ENCODE data around the gene SPPL2B. TPM values are rescaled to one million over a fixed set of nuclear protein-coding genes. Genes with fewer than 3 reads are reported as not detected.

Gene SPPL2B
- total and polyA plus RNA-seq, 10 donors: 40.5 to 111 (median 78.1) TPM

- peaks cover 0 to 40% (median 13%) of the 10 kb centered on the region in 6 donors for H3K4me1 ChIP-seq
- H3K4me3 ChIP-seq: no peak overlapping the region
- peaks cover 0 to 92% (median 48%) of the 10 kb centered on the region in 7 donors for H3K27me3 ChIP-seq (replicated peaks in 1 of 7)
- H3K9me3 ChIP-seq: peaks cover 0 to 7% (median 4%) of the 10 kb centered on the region in 8 donors
- TF ChIP-seq POLR2AphosphoS5 (IDR thresholded peaks at IDR 0.05) (no peak), POLR2A (IDR thresholded peaks at IDR 0.05) (no peak)
- TF ChIP-seq, protein P1, sequence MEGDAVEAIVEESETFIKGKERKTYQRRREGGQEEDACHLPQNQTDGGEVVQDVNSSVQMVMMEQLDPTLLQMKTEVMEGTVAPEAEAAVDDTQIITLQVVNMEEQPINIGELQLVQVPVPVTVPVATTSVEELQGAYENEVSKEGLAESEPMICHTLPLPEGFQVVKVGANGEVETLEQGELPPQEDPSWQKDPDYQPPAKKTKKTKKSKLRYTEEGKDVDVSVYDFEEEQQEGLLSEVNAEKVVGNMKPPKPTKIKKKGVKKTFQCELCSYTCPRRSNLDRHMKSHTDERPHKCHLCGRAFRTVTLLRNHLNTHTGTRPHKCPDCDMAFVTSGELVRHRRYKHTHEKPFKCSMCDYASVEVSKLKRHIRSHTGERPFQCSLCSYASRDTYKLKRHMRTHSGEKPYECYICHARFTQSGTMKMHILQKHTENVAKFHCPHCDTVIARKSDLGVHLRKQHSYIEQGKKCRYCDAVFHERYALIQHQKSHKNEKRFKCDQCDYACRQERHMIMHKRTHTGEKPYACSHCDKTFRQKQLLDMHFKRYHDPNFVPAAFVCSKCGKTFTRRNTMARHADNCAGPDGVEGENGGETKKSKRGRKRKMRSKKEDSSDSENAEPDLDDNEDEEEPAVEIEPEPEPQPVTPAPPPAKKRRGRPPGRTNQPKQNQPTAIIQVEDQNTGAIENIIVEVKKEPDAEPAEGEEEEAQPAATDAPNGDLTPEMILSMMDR (IDR thresholded peaks at IDR 0.05 in 8 of 11, conservative IDR thresholded peaks at IDR 0.05 in 3 of 11): no peak
- no peak overlapping the region for H3K27ac ChIP-seq
- intact Hi-C loops (cut with DNase I; ENCODE audit: low total_unique reads): no loop called here
- 48 to 88% (median 52%) methylated on average over 10 to 17 of the region's 17 CpGs for WGBS, 5 donors
- no peak for DNase-seq
- no peaks in the 10 kb centered on the region for H3K36me3 ChIP-seq
These were observed 18.6 kb upstream of the SPPL2B start for GRCh38 chr19:2309734-2310362.

DNA sequence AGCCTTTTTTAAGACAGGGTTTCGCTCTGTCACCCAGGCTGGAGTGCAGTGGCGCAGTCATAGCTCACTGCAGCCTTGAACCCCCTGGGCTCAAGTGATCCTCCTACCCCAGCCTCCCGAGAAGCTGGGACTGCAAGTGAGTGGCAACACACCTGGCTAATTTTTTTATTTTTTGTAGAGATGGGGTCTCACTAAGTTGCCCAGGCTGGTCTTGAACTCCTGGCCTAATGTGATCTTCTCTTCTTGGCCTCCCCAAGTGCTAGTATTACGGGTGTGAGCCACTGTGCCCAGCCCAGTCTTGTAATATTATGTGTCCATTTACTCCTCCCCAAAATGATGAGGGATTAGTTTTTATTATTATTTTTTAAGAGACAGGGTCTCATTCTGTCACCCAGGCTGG is 17.4 kb upstream of the SPPL2B start:
- Histone ChIP-seq H3K4me3 (no peak overlapping the region), H3K27me3 (replicated peaks in 1 of 7) (peaks cover 0 to 79% (median 48%) of the 10 kb centered on the region in 7 donors), H3K27ac (no peak overlapping the region), H3K36me3 (no peaks in the 10 kb centered on the region), H3K9me3 (peaks cover 0 to 16% (median 13%) of the 10 kb centered on the region in 8 donors), H3K4me1 (peaks cover 1 to 49% (median 21%) of the 10 kb centered on the region in 6 donors)
- no peak for TF ChIP-seq POLR2AphosphoS5 (IDR thresholded peaks at IDR 0.05)
- no peak for TF ChIP-seq POLR2A (IDR thresholded peaks at IDR 0.05)
- TF ChIP-seq, protein P1 (IDR thresholded peaks at IDR 0.05 in 8 of 11, conservative IDR thresholded peaks at IDR 0.05 in 3 of 11): no peak
- no peak for DNase-seq
- intact Hi-C loops (cut with DNase I; ENCODE audit: low total_unique reads): no loop called here
- WGBS, 5 donors: 89 to 98% (median 94%) methylated on average over 4 of the region's 4 CpGs

DNA sequence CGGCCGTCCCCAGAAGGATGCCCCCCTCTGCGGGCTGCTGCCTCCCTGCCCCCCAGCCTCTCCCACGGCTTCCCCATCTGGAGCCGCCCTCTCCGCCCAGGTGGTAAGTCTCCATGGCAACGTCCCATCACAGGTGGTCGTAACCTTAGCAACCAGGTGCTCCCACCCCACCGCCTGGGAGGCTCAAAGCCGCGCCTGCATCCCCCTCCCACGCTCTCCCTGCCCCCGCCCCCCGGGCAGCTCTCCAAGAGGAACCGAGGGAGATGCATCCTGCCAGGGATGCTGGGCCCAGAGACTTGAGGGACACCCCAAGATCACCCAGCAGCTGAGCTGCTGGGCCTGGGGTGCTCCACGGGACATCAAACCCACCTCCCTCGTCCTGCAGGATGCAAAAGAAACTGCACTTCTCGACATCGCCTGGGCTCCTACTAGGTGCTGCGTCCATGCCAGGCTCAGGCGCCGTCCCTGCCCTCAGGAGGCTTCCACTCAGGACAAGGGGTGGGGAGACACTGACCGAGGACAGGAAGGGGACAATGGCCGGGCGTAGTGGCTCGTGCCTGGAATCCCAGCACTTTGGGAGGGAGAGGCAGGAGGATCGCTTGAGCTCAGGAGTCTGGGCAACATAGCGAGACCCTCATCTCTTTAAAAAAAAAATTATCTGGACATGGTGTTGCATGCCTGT is 15.5 kb upstream of the SPPL2B start:
- TF ChIP-seq POLR2A (IDR thresholded peaks at IDR 0.05) (no peak), POLR2AphosphoS5 (IDR thresholded peaks at IDR 0.05) (no peak)
- TF ChIP-seq, protein P1 (IDR thresholded peaks at IDR 0.05 in 8 of 11, conservative IDR thresholded peaks at IDR 0.05 in 3 of 11): no peak
- peaks cover 5 to 54% (median 25%) of the 10 kb centered on the region in 6 donors for H3K4me1 ChIP-seq
- intact Hi-C loops (cut with DNase I; ENCODE audit: low total_unique reads): no loop called here
- H3K4me3 ChIP-seq: no peak overlapping the region
- H3K27me3 ChIP-seq (replicated peaks in 1 of 7): peaks cover 0 to 61% (median 31%) of the 10 kb centered on the region in 7 donors
- 32 to 53% (median 39%) methylated on average over 10 to 28 of the region's 28 CpGs for WGBS, 5 donors
- H3K27ac ChIP-seq: no peak overlapping the region
- no peak for DNase-seq
- no peaks in the 10 kb centered on the region for H3K36me3 ChIP-seq
- peaks cover 0 to 16% (median 13%) of the 10 kb centered on the region in 8 donors for H3K9me3 ChIP-seq
